ENCODE results near the gene IQCB1.
"Not testable (repeated sequence)": the region's sequence is repeated elsewhere in the genome, so short reads cannot be mapped to it uniquely, and the experiment has no call there.

IQCB1 gene

GRCh38 chr3:121834671-121835464, at the start of gene IQCB1, which contains the start of gene EAF2:
IQCB1 (minus strand) TSS chr3:121835060; CDS start chr3:121828960, 6,100 bp downstream.
EAF2 (plus strand) TSS chr3:121835209; CDS start chr3:121835286, 77 bp downstream.
- peak; percentile 93 for DNase-seq (ENCODE audit: low read depth)

GRCh38 chr3:121883507-121883906, 48.6 kb upstream of the IQCB1 start:
- peak; percentile 2 for DNase-seq (ENCODE audit: low read depth)

- no peak for DNase-seq (ENCODE audit: low read depth)
These were observed 43.6 kb upstream of the IQCB1 start for GRCh38 chr3:121878411-121878810.

- DNase-seq (ENCODE audit: low read depth): no peak
These were observed 36.6 kb upstream of the IQCB1 start for GRCh38 chr3:121871430-121871829.

GRCh38 chr3:121870717-121871116, 35.9 kb upstream of the IQCB1 start:
- no peak for DNase-seq (ENCODE audit: low read depth)

GRCh38 chr3:121869736-121870135, 34.9 kb upstream of the IQCB1 start:
- no peak for DNase-seq (ENCODE audit: low read depth)

- no peak for DNase-seq (ENCODE audit: low read depth)
These were observed 28.9 kb upstream of the IQCB1 start for GRCh38 chr3:121863801-121864200.

GRCh38 chr3:121863247-121863646, 28.4 kb upstream of the IQCB1 start:
- DNase-seq (ENCODE audit: low read depth): not testable (repeated sequence)

GRCh38 chr3:121857778-121858177, 22.9 kb upstream of the IQCB1 start:
- not testable (repeated sequence) for DNase-seq (ENCODE audit: low read depth)

GRCh38 chr3:121855555-121855954, 20.7 kb upstream of the IQCB1 start:
- no peak for DNase-seq (ENCODE audit: low read depth)

- no peak for DNase-seq (ENCODE audit: low read depth)
These were observed 17.4 kb upstream of the IQCB1 start for GRCh38 chr3:121852256-121852655.

- DNase-seq (ENCODE audit: low read depth): no peak
These were observed 10.0 kb upstream of the IQCB1 start for GRCh38 chr3:121844892-121845291.

GRCh38 chr3:121839962-121840361, 5.1 kb upstream of the IQCB1 start:
- DNase-seq (ENCODE audit: low read depth): no peak

- DNase-seq (ENCODE audit: low read depth): no peak
These were observed 1.6 kb upstream of the IQCB1 start for GRCh38 chr3:121836481-121836880.

GRCh38 chr3:121836064-121836463, 1.2 kb upstream of the IQCB1 start:
- no peak for DNase-seq (ENCODE audit: low read depth)

- DNase-seq (ENCODE audit: low read depth): no peak
These were observed 573 bp upstream of the IQCB1 start for GRCh38 chr3:121835465-121835801.

- no peak for DNase-seq (ENCODE audit: low read depth)
These were observed 646 bp downstream of the IQCB1 start for GRCh38 chr3:121834157-121834670.

GRCh38 chr3:121822973-121823372, 11.9 kb downstream of the IQCB1 start:
- no peak for DNase-seq (ENCODE audit: low read depth)

- DNase-seq (ENCODE audit: low read depth): no peak
These were observed 13.2 kb downstream of the IQCB1 start for GRCh38 chr3:121821421-121822199.

- no peak for DNase-seq (ENCODE audit: low read depth)
These were observed 15.6 kb downstream of the IQCB1 start for GRCh38 chr3:121819236-121819635.

- no peak for DNase-seq (ENCODE audit: low read depth)
These were observed 16.3 kb downstream of the IQCB1 start for GRCh38 chr3:121818578-121818977.

- peak; percentile 1 for DNase-seq (ENCODE audit: low read depth)
These were observed 17.1 kb downstream of the IQCB1 start for GRCh38 chr3:121817753-121818152.

GRCh38 chr3:121809249-121809648, 25.6 kb downstream of the IQCB1 start:
- no peak for DNase-seq (ENCODE audit: low read depth)
